Hypothalamus (tissue), 51 donors: ENCODE data around the gene NR2F6.
A peak's percentile ranks its signal among the peaks of the same experiment; 100 is the strongest.

Experiments
- DNase-seq, 51 donors: peaks; one replicate each; lab custom pipeline; 2025; lab: John Stamatoyannopoulos, UW

The NR2F6 gene

GRCh38 chr19:17266026-17266425 is 20.3 kb upstream of the NR2F6 start:
- DNase-seq: no peak

- DNase-seq: no peak
Observed at GRCh38 chr19:17264641-17264979, 18.9 kb upstream of the NR2F6 start, which contains the start of gene USHBP1. TSS of gene USHBP1 (minus strand) at chr19:17264745. CDS start at chr19:17264299, 446 bp downstream.

- DNase-seq: no peak
Observed at GRCh38 chr19:17263712-17264640, 18.3 kb upstream of the NR2F6 start.

DNA sequence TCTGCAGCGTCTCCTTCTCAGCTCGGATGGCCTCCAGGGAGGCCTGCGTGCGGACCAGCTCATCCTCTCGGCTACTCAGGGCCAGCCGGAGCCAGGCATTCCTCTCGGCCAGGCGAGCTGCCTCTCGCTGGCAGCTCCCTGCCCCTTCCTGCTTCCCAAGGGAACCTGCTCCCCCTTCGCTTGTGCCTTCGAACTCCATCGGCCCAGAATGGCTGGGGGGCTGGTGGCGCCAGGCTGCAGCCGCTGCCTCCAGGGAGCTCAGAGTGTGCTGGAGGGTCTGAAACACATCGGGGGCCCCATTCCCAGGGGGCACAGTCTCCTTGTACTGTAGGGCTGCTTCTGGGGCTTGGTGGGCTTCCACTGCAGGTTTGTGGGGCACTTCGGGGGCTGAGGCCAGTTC is 16.8 kb upstream of the NR2F6 start:
- no peak for DNase-seq

DNA sequence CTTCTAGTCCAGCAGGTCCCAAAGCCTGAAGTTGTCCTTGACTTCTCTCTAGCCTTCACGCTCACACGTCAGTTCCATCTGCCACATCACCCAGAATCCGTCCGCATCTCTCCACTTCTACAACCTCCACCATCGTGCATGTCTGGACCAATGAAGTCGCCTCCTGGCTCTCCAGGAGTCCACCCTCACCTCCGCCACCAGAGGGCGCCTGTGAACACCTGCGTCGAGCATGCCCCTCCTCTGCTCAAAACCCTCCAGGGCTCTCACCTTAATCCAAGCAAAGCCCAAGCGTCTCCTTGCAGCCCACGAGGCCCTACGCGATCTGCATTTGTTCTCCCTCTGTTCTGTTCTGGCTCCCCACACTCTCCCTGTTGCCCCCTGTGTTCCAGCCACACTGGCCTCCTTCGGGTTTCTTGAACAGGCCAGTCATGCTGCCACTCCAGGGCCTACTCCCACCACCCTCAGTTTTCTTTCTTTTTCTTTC is 15.2 kb upstream of the NR2F6 start:
- peak in 31 of 51 donors; percentile 8 to 69 (median 35) for DNase-seq

- DNase-seq: no peak
Observed at GRCh38 chr19:17259934-17260333, 14.2 kb upstream of the NR2F6 start.

DNA sequence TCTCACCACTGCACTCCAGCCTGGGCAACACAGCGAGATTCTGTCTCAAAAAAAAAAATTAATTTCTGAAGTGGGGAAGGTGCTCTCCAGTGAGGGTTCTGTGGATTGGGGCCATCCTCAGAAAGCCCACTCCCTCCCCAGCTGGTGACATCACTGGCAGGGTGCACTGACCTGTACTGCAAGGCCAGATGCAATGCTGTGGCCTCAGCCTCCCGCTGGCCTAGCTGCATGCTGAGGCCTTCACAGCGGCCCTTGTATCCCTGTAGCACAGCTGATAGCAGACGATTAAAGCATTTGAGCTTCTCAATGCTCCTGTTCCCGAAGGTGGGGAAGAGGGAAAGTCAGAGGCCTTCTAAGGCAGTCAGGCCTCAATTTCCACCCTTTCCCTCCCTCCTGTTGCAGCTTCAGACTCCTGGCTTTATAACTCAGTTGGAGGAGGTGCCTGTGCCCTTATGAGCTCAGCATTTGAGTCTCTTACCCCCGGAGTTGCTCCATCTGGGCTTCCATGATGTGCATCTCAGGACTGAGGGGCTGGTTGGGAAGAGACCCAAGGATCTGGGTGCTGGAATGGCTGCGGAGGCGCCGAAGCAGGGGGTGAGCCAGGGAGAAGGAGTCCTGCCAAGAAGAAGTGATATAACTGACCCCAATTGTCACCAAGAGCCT is 13.5 kb upstream of the NR2F6 start:
- no peak for DNase-seq

DNA sequence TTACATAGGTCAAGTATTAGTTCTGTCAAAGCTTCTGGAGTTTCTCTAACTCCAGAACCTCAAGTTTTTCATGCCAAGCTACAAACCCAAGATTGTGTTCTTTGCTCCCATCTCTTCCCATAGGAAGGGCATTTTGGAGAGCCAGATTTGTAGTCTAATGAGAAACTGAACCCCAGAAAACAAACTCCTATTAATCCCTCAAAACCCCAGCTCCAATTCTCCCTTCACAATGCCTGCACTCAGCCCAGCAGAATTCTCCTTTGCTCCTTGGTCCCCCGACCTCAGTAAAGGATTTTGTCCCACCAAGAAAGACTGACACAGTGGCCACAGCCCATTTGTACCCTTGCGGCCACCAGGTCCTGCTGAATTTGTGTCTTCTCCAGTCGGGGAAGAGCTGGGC is 10.4 kb upstream of the NR2F6 start:
- DNase-seq: no peak

- DNase-seq: no peak
Observed at GRCh38 chr19:17255150-17255621, 9.5 kb upstream of the NR2F6 start.

GRCh38 chr19:17254636-17255035 is 8.9 kb upstream of the NR2F6 start:
- DNase-seq: no peak

DNA sequence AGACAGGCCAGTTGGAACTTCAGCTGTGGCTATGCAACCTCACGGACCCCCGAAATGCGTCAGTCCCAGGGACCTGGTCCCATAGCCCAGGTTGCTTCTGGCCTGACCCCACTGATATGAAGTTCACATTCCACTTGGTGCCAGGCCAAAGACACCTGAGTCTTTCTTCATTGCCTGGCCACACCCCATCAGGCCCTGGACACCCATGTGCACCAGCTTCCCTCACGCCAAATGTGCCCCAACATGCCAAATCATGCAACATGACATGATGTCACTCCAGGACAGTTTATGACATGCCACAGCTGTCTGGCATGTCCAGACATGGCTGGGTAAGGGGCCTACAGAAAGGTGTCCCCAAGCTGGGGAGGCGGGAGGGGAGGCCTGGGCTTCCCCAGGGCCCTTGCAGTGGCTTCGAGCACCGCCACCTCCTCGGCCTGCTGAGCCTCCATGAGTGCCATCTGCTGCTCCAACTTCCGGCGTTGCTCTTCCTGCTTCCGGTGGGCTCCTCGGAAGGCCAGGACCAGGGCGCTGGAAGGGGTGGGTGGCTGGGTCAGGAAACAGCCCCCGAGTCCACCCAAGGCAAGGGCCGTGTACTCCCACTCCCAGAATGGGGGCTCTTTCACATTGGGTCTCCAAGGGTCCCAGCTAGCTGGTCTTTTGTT is 4.3 kb upstream of the NR2F6 start:
- DNase-seq: no peak

DNA sequence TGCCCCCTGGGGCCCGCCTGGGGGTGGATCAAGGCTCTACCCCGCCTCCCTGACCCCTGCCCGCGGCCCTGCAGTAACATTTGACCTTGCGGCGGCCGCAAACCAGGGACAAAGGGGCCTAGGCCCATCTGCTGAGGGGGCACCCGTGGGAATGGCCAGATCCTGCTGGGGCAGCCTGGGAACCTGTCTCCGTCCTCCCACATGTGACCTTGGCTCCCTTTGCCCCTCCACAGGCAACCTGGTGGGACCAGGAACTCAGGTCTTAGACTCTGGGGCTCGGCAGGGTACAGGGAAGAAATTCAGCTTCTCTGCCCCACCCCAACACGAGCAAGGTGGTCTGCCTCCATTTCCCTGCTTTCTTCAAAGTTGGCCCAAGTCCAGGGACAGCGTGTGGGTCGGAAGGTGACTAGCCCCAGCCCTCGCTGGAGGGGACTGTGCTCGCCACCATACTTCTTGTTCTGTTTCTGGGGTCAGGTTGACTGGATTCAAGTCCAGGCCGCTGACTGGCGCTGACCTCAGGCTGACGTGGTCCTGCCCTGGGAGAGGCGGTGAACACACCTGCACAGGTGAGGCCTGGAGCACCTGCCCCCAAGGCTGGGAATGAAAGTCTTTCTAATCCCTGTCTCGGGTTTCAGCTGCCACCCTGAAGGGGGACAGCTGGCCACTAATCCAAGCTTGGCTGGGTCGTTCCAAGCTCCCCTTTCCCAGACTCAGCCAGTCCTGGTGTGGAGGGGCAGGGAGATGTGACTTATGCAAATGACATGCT is 2.5 kb upstream of the NR2F6 start:
- no peak for DNase-seq

GRCh38 chr19:17246681-17247425 is 1.1 kb upstream of the NR2F6 start:
- peak in 14 of 51 donors; percentile 19 to 48 (median 40) for DNase-seq

DNA sequence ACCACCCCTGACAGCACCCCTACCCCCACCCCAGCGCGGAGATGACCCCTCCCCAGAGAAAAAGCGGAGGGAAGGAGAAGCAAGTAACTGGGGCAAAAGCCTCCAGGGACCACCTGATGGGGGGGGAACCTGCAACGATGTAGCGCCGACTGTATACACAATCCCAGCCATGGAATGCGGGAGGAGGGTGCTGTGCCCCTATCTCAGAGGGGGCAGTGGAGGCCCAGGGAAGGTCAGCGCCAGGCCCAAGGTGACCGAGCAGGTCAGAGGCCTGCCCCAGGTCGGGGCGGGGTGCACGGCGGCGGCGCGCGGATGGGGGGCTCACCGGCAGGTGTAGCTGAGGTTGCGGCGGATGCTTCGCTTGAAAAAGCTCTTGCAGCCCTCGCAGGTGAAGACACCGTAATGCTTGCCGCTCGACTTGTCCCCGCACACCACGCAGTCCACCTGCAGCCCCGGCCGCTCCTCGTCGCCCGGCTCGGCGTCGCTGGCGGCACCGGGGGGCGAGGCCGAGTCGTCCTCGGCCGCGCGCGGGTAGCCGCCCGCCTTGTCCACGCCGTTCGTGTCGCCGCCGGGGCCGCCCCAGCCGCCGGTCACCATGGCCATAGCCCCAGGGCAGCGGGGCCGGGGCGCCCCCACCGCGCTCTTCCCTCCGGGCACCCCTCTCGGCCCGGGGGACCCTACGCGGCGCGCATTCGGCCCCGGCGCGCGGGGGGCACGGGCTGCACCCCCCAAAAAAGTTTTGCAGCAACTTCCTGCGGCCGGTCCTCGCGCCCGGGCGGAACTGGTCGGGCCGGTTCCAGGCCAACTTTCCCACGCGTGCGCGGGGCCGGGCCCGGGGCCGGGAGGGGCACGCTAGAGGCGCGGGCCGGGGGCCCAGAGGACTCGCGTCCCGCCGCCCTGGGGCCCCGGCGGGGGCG is 843 bp downstream of the NR2F6 start:
- DNase-seq: peak in 8 of 51 donors; percentile 2 to 33 (median 22)

- DNase-seq: peak in 8 of 51 donors; percentile 4 to 49 (median 21)
Observed at GRCh38 chr19:17243830-17244617, 1.7 kb downstream of the NR2F6 start.

- peak in 1 of 51 donors; percentile 12 for DNase-seq
Observed at GRCh38 chr19:17243211-17243829, 2.4 kb downstream of the NR2F6 start.
